Endothelial cell of umbilical vein (primary cell): ENCODE data around the gene NGRN. TPM values are rescaled to one million over a fixed set of nuclear protein-coding genes. Genes with fewer than 3 reads are reported as not detected.

Experiments used
- BruUV-seq: library from RNA; stranded (reverse); fragments of 400-500 nt; replicated peaks from 2 replicates; lab custom pipeline; 2021; lab: Mats Ljungman, UMichigan
- CTCF ChIA-PET: fragments of 300-600, 350-600 bp; sonication (Branson Sonifier 250); formaldehyde crosslinking; loops from one replicate; lab custom pipeline; 2021; ENCODE audit warnings: antibody characterized with exemption, inconsistent platforms; lab: Charles Lee
- POLR2A ChIA-PET: fragments of 300-600, 350-600 bp; sonication (Branson Sonifier 250); formaldehyde crosslinking; loops from one replicate; lab custom pipeline; 2021; ENCODE audit warnings: antibody characterized with exemption, inconsistent platforms; lab: Charles Lee
- DNase-seq: peaks from one replicate; pipeline ENCODE4 v3.0.0-alpha.2; 2011; ENCODE audit warnings: low read depth, low spot score
- FAIRE-seq: peaks from 2 replicates; lab custom pipeline; 2011; peaks lifted over from hg19 to GRCh38; lab: Jason Lieb, UNC
- H2AFZ ChIP-seq: 2 replicates; pipeline ENCODE4 v1.6.0; 2012; ENCODE audit warnings: low read depth, low read length, control low read depth, inconsistent platforms
- H3K27ac ChIP-seq: 2 replicates; pipeline ENCODE4 v1.5.1; 2011; ENCODE audit warnings: low read depth, mild to moderate bottlenecking, control low read depth, low read length, moderate library complexity; ENCODE audit not compliant: insufficient read depth
- H3K27me3 ChIP-seq, 2 experiments: 2 replicates each; pipeline versions ENCODE4 v1.6.0 to v1.6.1; 2011; ENCODE audit warnings: low read length in 2 of 2, mixed read lengths in 1 of 2; ENCODE audit not compliant: control insufficient read depth in 2 of 2, insufficient read depth in 2 of 2
- H3K36me3 ChIP-seq, 2 experiments: 2 replicates in 1 of 2; 3 replicates in 1 of 2; pipeline ENCODE4 v1.5.1; 2011; ENCODE audit warnings: low read length in 2 of 2, mild to moderate bottlenecking in 1 of 2, moderate library complexity in 1 of 2; ENCODE audit not compliant: control insufficient read depth in 2 of 2, insufficient read depth in 2 of 2; ENCODE audit errors: extremely low read depth in 1 of 2
- H3K4me1 ChIP-seq: 3 replicates; pipeline ENCODE4 v1.5.1; 2011; ENCODE audit warnings: mild to moderate bottlenecking, low read length; ENCODE audit not compliant: control insufficient read depth, insufficient read depth; ENCODE audit errors: extremely low read depth
- H3K4me2 ChIP-seq: 2 replicates; pipeline ENCODE4 v1.6.1; 2011; ENCODE audit warnings: low read length, control low read depth, mixed read lengths; ENCODE audit not compliant: insufficient read depth
- H3K4me3 ChIP-seq, 3 experiments: fragments of 200-600 bp in 1 of 3; sonication (generic), shearing (Covaris generic) in 1 of 3; replicated peaks in 1 of 3; 2 replicates each; pipeline ENCODE4 v1.5.1; 2011 to 2016; ENCODE audit warnings: control low read depth in 3 of 3, low read length in 3 of 3, mild to moderate bottlenecking in 2 of 3, inconsistent platforms in 1 of 3, low read depth in 1 of 3, moderate library complexity in 1 of 3; ENCODE audit not compliant: insufficient read depth in 1 of 3
- H3K79me2 ChIP-seq: 2 replicates; pipeline ENCODE4 v1.6.0; 2012; ENCODE audit warnings: low read length, inconsistent platforms; ENCODE audit not compliant: control insufficient read depth, insufficient read depth
- H3K9ac ChIP-seq: replicated peaks from 2 replicates; pipeline ENCODE3; 2011; ENCODE audit warnings: low read length, control low read depth; ENCODE audit not compliant: insufficient read depth; ENCODE audit errors: extremely low read depth
- H3K9me1 ChIP-seq: replicated peaks from 3 replicates; pipeline ENCODE4 v1.6.0; 2011; ENCODE audit warnings: mild to moderate bottlenecking, low read length; ENCODE audit not compliant: control insufficient read depth, insufficient read depth; ENCODE audit errors: extremely low read depth
- H3K9me3 ChIP-seq: replicated peaks from 2 replicates; pipeline ENCODE4 v1.5.1; 2012; ENCODE audit warnings: low read length, inconsistent platforms; ENCODE audit not compliant: control insufficient read depth, insufficient read depth
- H4K20me1 ChIP-seq: replicated peaks from 2 replicates; pipeline ENCODE3; 2011; ENCODE audit warnings: mild to moderate bottlenecking, low read length; ENCODE audit not compliant: control insufficient read depth, insufficient read depth; ENCODE audit errors: extremely low read depth
- CTCF ChIP-seq, 2 donors: IDR thresholded peaks; 1 replicate in 1 of 2; 2 replicates in 1 of 2; pipeline ENCODE4 v1.5.1; 2011; ENCODE audit warnings: low read length in 2 of 2, mild to moderate bottlenecking in 2 of 2, moderate library complexity in 2 of 2, control low read depth in 1 of 2, inconsistent platforms in 1 of 2, low read depth in 1 of 2; ENCODE audit not compliant: insufficient read depth in 1 of 2; ENCODE audit errors: extremely low read depth in 1 of 2
- EZH2 ChIP-seq: IDR thresholded peaks from 2 replicates; pipeline ENCODE4 v1.6.1; 2012; ENCODE audit warnings: borderline replicate concordance, low read depth, mild to moderate bottlenecking, moderate library complexity, low read length, inconsistent platforms; ENCODE audit not compliant: severe bottlenecking
- FOS ChIP-seq: IDR thresholded peaks from 2 replicates; pipeline ENCODE4 v1.6.1; 2011; ENCODE audit warnings: mild to moderate bottlenecking, low read length, moderate library complexity, borderline replicate concordance; ENCODE audit not compliant: insufficient read depth
- GATA2 ChIP-seq: IDR thresholded peaks from 2 replicates; pipeline ENCODE4 v1.7.0; 2011; ENCODE audit warnings: low read depth, mild to moderate bottlenecking, moderate library complexity, mixed read lengths, low read length; ENCODE audit not compliant: insufficient read length, insufficient read depth
- JUN ChIP-seq: IDR thresholded peaks from 2 replicates; pipeline ENCODE4 v1.6.1; 2011; ENCODE audit warnings: borderline replicate concordance, low read depth; ENCODE audit not compliant: insufficient read length, insufficient read depth
- MAX ChIP-seq: IDR thresholded peaks from 2 replicates; pipeline ENCODE4 v1.6.1; 2011; ENCODE audit not compliant: insufficient read depth, insufficient read length
- MYC ChIP-seq: IDR thresholded peaks from one replicate; pipeline ENCODE4 v1.6.1; 2011; ENCODE audit warnings: mild to moderate bottlenecking, low read depth, low read length
- POLR2A ChIP-seq: IDR thresholded peaks from 2 replicates; pipeline ENCODE4 v1.6.1; 2012; ENCODE audit warnings: low read depth, mild to moderate bottlenecking, control low read depth, low read length
- POLR2AphosphoS5 ChIP-seq: IDR thresholded peaks from 2 replicates; pipeline ENCODE4 v1.6.1; 2012; ENCODE audit warnings: low read depth, mild to moderate bottlenecking, control low read depth, low read length, moderate library complexity; ENCODE audit not compliant: insufficient read depth
- dilution Hi-C: fragments of 300-500 bp; cut with MboI; formaldehyde crosslinking; loops from one replicate; pipeline ENCODE4 v1.15.0; 2019; ENCODE audit warnings: low sequenced_read_pairs; ENCODE audit not compliant: extremely low pct_ligation_motif_present
- intact Hi-C: fragments of 100-400 bp; cut with micrococcal nuclease; formaldehyde crosslinking; loops from one replicate; pipeline ENCODE4 v1.10.0; 2022
- polyA plus RNA-seq, 4 experiments: library from polyadenylated mRNA; depleted of rRNA in 3 of 4; stranded (reverse) in 3 of 4; unstranded in 1 of 4; fragments of >200 nt; gene quantifications; 2 replicates each; pipeline versions ENCODE4 v1.2.1 to v1.2.3, GENCODE V29; 2011 to 2012; ENCODE audit warnings: missing spikeins in 1 of 4
- total RNA-seq: library from RNA; stranded (reverse); gene quantifications from 2 replicates; pipeline ENCODE4 v1.2.3, GENCODE V29; 2021

The NGRN gene
- total and polyA plus RNA-seq, 2 donors (not counting 3 experiments of a cell fraction or from before 2014, with no cell fraction given) = 28.9 to 56.5 TPM

- peaks cover 18 to 23% of the 10 kb centered on the region in 2 experiments for H3K36me3 ChIP-seq
- no peak overlapping the region for H3K9ac ChIP-seq
- H3K79me2 ChIP-seq = peaks cover 67% of the 10 kb centered on the region
- intact Hi-C loops (no loop called here), dilution Hi-C loops (no loop called here)
- ChIA-PET POLR2A (no interaction called here), CTCF (interaction anchor here (0.7 to 2.1 kb wide), 8 partner anchors 9 to 56 kb away, joined by 3 to 5 read pairs (median 4); partner anchors contain the start of gene TTLL13)
- H3K9me1 ChIP-seq = no peaks in the 10 kb centered on the region
- no peak for FAIRE-seq
- H3K4me3 ChIP-seq = no peak overlapping the region
- TF ChIP-seq EZH2 = no peak
- no peak for TF ChIP-seq FOS
- no peak for TF ChIP-seq MYC
- no peak for TF ChIP-seq MAX
- no peak for TF ChIP-seq GATA2
- TF ChIP-seq CTCF (IDR thresholded peaks at IDR 0.05; ENCODE audit: extremely low read depth in 1 of 2, insufficient read depth in 1 of 2, low read depth in 1 of 2, low read length in 2 of 2) = no peak
- TF ChIP-seq POLR2A = no peak
- no peak for TF ChIP-seq POLR2AphosphoS5
- TF ChIP-seq JUN = no peak
- DNase-seq = no peak
- no TSS peak for BruUV-seq
- H3K9me3 ChIP-seq = no peaks in the 10 kb centered on the region
- H3K4me2 ChIP-seq = no peak overlapping the region
- H2AFZ ChIP-seq = no peak overlapping the region
- no peak overlapping the region for H3K27ac ChIP-seq
- no peaks in the 10 kb centered on the region for H4K20me1 ChIP-seq
- H3K27me3 ChIP-seq = no peaks in the 10 kb centered on the region
- peaks cover 27% of the 10 kb centered on the region for H3K4me1 ChIP-seq
Measured at GRCh38 chr15:90270502-90271150, 5.2 kb downstream of the NGRN start.
